ENCODE measurements around the gene PRMT1. TPM values are rescaled to one million over a fixed set of nuclear protein-coding genes. Genes with fewer than 3 reads are reported as not detected.

The PRMT1 gene
- total RNA-seq, 1 experiment from 2014 or later = 505 TPM

DNA sequence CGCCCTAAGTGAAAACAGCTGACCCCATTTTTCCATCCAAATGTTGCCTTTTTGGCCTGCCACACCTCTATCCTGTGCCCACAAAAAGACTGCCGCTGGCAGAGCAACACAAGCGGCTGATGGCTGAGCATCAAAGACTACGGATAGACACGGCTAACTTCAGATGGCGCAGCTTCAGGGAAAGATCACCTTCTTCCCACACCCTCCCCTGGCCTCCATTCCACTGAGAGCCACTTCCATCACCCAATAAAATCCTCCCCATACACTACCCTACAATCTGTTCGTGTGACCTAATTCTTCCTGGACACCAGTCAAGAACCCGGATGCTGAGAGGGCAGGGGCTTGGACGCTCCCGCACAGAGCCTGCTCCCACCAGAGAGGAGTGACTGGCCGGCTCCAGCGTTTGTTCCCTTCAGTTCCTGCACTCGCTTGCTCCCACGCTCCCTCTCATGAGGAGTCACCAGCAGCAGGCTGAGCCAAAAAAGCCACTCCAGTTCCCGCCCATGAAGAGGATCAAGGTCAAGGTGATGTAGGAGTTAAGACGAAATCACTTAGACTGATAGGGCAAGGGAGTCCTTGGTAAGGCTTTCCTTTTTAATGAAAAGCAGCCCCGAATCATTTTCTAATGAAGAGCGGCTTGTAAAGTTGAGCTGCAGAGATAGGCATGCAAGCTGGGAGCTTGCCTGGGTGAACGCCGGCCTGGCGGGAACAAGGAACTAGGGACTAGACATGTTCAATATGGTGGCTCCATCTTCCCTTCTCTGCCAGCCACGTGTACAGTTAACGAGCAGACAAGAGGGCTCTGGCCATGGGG lies 50.4 kb downstream of the PRMT1 start:
- Histone ChIP-seq H4K91ac (ENCODE audit: insufficient read length, low read depth, low read length) (no peak overlapping the region), H3K79me1 (ENCODE audit: insufficient read depth, low read depth, low read length, poor library complexity, severe bottlenecking) (no peaks in the 10 kb centered on the region), H4K5ac (ENCODE audit: insufficient read length, low read depth, low read length) (no peak overlapping the region), H2BK5ac (ENCODE audit: insufficient read length, low read length) (no peak overlapping the region), H4K20me1 (ENCODE audit: control insufficient read depth, insufficient read depth, insufficient read length) (no peaks in the 10 kb centered on the region), H3K4ac (ENCODE audit: low read depth, low read length) (no peak overlapping the region), H3K4me1 (ENCODE audit: insufficient read depth, low read length) (no peaks in the 10 kb centered on the region; the same call in 1 of the 2 replicates), H3K27ac (ENCODE audit: insufficient read length, low read depth, low read length) (no peak overlapping the region), H2BK12ac (ENCODE audit: insufficient read length, low read depth, low read length) (no peak overlapping the region), H4K8ac (replicated peaks; ENCODE audit: insufficient read length, low read depth, low read length) (no peak overlapping the region), H3K23ac (ENCODE audit: insufficient read length, low read depth, low read length) (no peak overlapping the region), H3K56ac (ENCODE audit: insufficient read length, low read depth, low read length) (no peak overlapping the region), H2BK15ac (ENCODE audit: low read depth, low read length) (no peak overlapping the region), H3K18ac (ENCODE audit: insufficient read length, low read depth, low read length) (no peak overlapping the region), H2BK120ac (ENCODE audit: low read depth, low read length, poor library complexity, severe bottlenecking) (no peak overlapping the region), H3K23me2 (ENCODE audit: insufficient read length, low read depth, low read length, poor library complexity, severe bottlenecking) (no peaks in the 10 kb centered on the region), H3K79me2 (ENCODE audit: insufficient read depth, low read length) (no peaks in the 10 kb centered on the region), H2BK20ac (ENCODE audit: low read depth, low read length, poor library complexity, severe bottlenecking) (no peak overlapping the region), H2AFZ (ENCODE audit: low read length) (no peak overlapping the region), H3K9me3 (ENCODE audit: control insufficient read depth, low read depth, low read length) (no peaks in the 10 kb centered on the region), H3K14ac (ENCODE audit: insufficient read depth, low read length) (no peak overlapping the region), H3T11ph (ENCODE audit: low read length) (no peak overlapping the region), H3K4me2 (ENCODE audit: insufficient read depth, insufficient read length, low read length) (no peak overlapping the region), H2AK5ac (ENCODE audit: insufficient read length, low read length) (no peak overlapping the region), H3K9ac (ENCODE audit: extremely low read depth, insufficient read length, low read length) (no peak overlapping the region), H3K27me3 (ENCODE audit: insufficient read depth, low read length) (no peaks in the 10 kb centered on the region)
- Mint-ChIP-seq H3K4me1 (peaks cover 6 to 10% of the 10 kb centered on the region in 2 experiments), H3K27ac (no peak overlapping the region; a peak in 1 of 7 replicates), H3K4me3 (no peak overlapping the region), H3K27me3 (ENCODE audit: low read depth) (peaks cover 9% of the 10 kb centered on the region), H3K9me3 (no peaks in the 10 kb centered on the region), H3K36me3 (ENCODE audit: insufficient read depth in 1 of 3, low read depth in 3 of 3) (no peaks in the 10 kb centered on the region)
- no peak for DNase-seq
- no peak for TF ChIP-seq CTCF (conservative IDR thresholded peaks at IDR 0.05)
- WGBS (ENCODE audit: extremely low coverage, insufficient read length, low lambda C conversion rate) = no CpG with 5 or more reads among the region's 23 CpGs

Measured in H9 (cell line).